A673 (cell line): ENCODE measurements around the gene HOXA6. TPM values are rescaled to one million over a fixed set of nuclear protein-coding genes. Genes with fewer than 3 reads are reported as not detected.

Experiments used
- BruUV-seq: library from RNA; stranded (reverse); fragments of 400-500 nt; replicated peaks from 2 replicates; lab custom pipeline; 2021; lab: Mats Ljungman, UMichigan
- CTCF ChIA-PET: fragments of 300-600 bp; sonication (Branson Sonifier 250); formaldehyde crosslinking; loops from one replicate; lab custom pipeline; 2022; ENCODE audit warnings: antibody characterized with exemption; lab: Charles Lee
- POLR2A ChIA-PET: fragments of 300-600 bp; sonication (Branson Sonifier 250); formaldehyde crosslinking; loops from one replicate; lab custom pipeline; 2022; ENCODE audit warnings: antibody characterized with exemption; ENCODE audit not compliant: low non-redundant PET; lab: Charles Lee
- DNase-seq: peaks from one replicate; pipeline ENCODE4 v3.0.0-alpha.2; 2015; ENCODE audit warnings: low spot score
- H3K27ac ChIP-seq: fragments of 200-600 bp; sonication (generic); 2 replicates; pipeline ENCODE4 v1.5.1; 2016; ENCODE audit warnings: mixed run types, low read depth, mild to moderate bottlenecking, mixed read lengths, antibody characterized with exemption, low read length; ENCODE audit not compliant: poor library complexity, severe bottlenecking
- H3K27me3 ChIP-seq: fragments of 200-600 bp; sonication (generic); replicated peaks from 2 replicates; pipeline ENCODE4 v1.6.1; 2017; ENCODE audit warnings: mixed run types, low read depth, mild to moderate bottlenecking, mixed read lengths, antibody characterized with exemption, low read length; ENCODE audit not compliant: insufficient read depth, poor library complexity
- H3K36me3 ChIP-seq: fragments of 200-600 bp; sonication (generic); 2 replicates; pipeline ENCODE4 v1.6.1; 2016; ENCODE audit warnings: mixed run types, mild to moderate bottlenecking, mixed read lengths, antibody characterized with exemption, low read length; ENCODE audit not compliant: insufficient read depth, poor library complexity, severe bottlenecking
- H3K4me1 ChIP-seq: fragments of 200-600 bp; sonication (generic); 2 replicates; pipeline ENCODE4 v1.6.1; 2017; ENCODE audit warnings: mixed run types, mild to moderate bottlenecking, mixed read lengths, antibody characterized with exemption, low read length; ENCODE audit not compliant: insufficient read depth, poor library complexity, severe bottlenecking
- H3K4me3 ChIP-seq: fragments of 200-600 bp; sonication (generic); 2 replicates; pipeline ENCODE4 v1.5.1; 2016; ENCODE audit warnings: low read depth, mixed run types, mild to moderate bottlenecking, mixed read lengths, low read length; ENCODE audit not compliant: poor library complexity, severe bottlenecking
- H3K9me3 ChIP-seq: fragments of 200-600 bp; sonication (generic); 2 replicates; pipeline ENCODE4 v1.6.1; 2016; ENCODE audit warnings: mixed run types, low read depth, mild to moderate bottlenecking, mixed read lengths, antibody characterized with exemption, low read length; ENCODE audit not compliant: poor library complexity, severe bottlenecking
- EZH2 ChIP-seq: fragments of 200-600 bp; sonication (generic); IDR thresholded peaks from 2 replicates; pipeline ENCODE4 v1.6.1; 2017; ENCODE audit warnings: borderline replicate concordance, low read depth, mild to moderate bottlenecking, mixed read lengths, antibody characterized with exemption, low read length; ENCODE audit not compliant: poor library complexity, severe bottlenecking
- intact Hi-C: fragments of 100-400 bp; cut with micrococcal nuclease; formaldehyde crosslinking; loops from one replicate; pipeline ENCODE4 v1.10.0; 2022; ENCODE audit not compliant: unreplicated experiment
- total RNA-seq: library from RNA; stranded (reverse); gene quantifications from 2 replicates; pipeline ENCODE4 v1.2.3, GENCODE V29; 2021
- TF ChIP-seq, protein P1 (sequence below): fragments of 300-800, 200-600 bp; sonication (generic); conservative IDR thresholded peaks from 2 replicates; pipeline ENCODE4 v1.5.1; 2017; ENCODE audit warnings: low read depth, mild to moderate bottlenecking, antibody characterized with exemption, low read length, moderate library complexity, mixed read lengths

The HOXA6 gene
- total RNA-seq, 1 experiment from 2014 or later = not detected

DNA sequence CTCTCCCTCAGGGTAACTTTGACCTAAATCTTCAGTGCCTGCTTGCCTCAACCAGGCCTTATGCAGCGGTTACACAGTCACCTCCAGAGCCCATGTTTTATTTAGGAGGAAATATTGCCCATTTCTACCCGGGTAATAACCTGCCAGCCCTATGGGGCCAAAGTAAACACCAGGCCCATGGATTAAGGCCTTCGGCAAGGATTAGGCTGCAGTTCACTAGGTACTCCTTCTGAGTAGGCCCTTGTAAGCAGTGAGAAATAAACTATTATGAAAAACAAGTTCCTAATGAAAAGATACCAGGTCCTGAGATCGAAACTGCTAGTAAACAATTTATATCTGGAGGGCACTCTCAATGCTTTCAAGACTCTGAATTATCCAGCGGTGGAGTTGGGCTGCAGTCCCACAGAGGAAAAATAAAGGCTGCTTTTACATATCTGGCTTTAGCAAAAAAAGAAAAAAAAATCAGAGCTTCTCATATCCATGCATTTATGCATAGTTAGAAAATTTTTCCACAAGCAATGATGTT is 30.3 kb upstream of the HOXA6 start:
- BruUV-seq = no TSS peak
- intact Hi-C loops = no loop called here
- ChIA-PET POLR2A (no interaction called here), CTCF (no interaction called here)
- Histone ChIP-seq H3K36me3 (no peaks in the 10 kb centered on the region), H3K27ac (no peak overlapping the region), H3K4me3 (no peak overlapping the region), H3K4me1 (peaks cover 7% of the 10 kb centered on the region), H3K27me3 (peaks cover 95% of the 10 kb centered on the region), H3K9me3 (no peaks in the 10 kb centered on the region)
- no peak for DNase-seq
- no peak for TF ChIP-seq EZH2
- TF ChIP-seq, protein P1, sequence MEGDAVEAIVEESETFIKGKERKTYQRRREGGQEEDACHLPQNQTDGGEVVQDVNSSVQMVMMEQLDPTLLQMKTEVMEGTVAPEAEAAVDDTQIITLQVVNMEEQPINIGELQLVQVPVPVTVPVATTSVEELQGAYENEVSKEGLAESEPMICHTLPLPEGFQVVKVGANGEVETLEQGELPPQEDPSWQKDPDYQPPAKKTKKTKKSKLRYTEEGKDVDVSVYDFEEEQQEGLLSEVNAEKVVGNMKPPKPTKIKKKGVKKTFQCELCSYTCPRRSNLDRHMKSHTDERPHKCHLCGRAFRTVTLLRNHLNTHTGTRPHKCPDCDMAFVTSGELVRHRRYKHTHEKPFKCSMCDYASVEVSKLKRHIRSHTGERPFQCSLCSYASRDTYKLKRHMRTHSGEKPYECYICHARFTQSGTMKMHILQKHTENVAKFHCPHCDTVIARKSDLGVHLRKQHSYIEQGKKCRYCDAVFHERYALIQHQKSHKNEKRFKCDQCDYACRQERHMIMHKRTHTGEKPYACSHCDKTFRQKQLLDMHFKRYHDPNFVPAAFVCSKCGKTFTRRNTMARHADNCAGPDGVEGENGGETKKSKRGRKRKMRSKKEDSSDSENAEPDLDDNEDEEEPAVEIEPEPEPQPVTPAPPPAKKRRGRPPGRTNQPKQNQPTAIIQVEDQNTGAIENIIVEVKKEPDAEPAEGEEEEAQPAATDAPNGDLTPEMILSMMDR = no peak

DNA sequence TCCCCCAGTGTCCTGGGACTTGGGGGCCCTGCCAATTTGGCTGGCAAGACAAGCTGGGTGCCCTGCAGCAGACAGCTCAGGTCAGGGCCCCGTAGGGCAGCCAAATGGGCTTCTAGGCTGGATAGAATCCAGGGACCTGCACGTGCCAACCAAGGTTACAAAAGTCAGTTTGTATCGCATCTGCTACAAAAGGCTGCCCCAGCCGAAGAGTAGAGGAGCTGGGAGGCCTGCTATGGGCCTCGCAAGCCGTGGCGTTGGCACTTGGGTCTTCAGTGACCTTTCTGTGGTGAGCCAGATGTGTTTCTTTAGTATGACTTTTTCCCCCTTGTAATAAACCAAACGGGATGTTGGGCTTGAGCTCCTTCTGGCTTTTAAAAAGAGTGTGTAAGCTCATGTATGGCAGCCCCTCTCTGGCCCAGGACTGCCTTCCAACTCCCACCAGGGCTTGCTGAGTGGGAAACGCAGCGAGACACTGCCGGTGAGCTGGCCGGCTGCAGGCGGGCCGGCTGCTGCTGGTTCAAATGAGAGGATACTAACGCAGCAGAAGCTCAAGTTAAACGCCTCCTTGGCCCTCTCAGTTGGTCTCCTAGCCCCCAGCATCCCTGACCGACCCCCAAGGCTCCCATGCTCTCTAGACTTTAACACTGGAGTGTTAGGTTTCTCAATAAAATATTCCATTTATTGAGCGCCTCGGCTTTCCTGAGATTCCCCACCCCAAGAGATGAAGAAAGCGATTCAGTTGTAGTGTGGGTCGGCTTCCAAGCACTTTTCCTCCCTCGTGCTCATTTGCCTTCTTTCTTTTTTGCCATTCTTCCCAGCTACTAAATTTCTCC is 29.6 kb upstream of the HOXA6 start:
- Histone ChIP-seq H3K27ac (no peak overlapping the region), H3K27me3 (peaks cover 95% of the 10 kb centered on the region), H3K36me3 (no peaks in the 10 kb centered on the region), H3K9me3 (no peaks in the 10 kb centered on the region), H3K4me1 (peaks cover 7% of the 10 kb centered on the region), H3K4me3 (no peak overlapping the region)
- no peak for DNase-seq
- POLR2A ChIA-PET = no interaction called here
- intact Hi-C loops = no loop called here
- CTCF ChIA-PET = no interaction called here
- no TSS peak for BruUV-seq
- TF ChIP-seq EZH2 = no peak
- TF ChIP-seq, protein P1 = no peak

DNA sequence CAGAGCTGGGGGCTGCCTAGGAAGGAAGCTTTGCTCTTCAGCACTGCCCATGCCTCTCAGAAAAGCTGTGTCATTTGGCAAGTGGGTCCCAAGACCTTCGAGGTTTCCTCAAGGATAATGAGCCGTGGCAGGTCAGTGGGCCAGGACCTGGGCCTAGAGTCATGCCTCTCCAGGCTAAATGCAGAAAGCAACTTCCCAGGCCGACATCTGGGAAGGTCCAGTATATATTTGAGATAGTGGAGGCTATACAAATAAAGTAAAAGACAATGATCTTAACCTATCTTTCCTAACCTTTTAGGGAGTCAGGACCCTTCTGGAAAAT is 28.9 kb upstream of the HOXA6 start:
- no peak for DNase-seq
- no TSS peak for BruUV-seq
- Histone ChIP-seq H3K4me3 (no peak overlapping the region), H3K4me1 (peaks cover 7% of the 10 kb centered on the region), H3K9me3 (no peaks in the 10 kb centered on the region), H3K27ac (no peak overlapping the region), H3K27me3 (peaks cover 95% of the 10 kb centered on the region), H3K36me3 (no peaks in the 10 kb centered on the region)
- TF ChIP-seq EZH2 = no peak
- TF ChIP-seq, protein P1 = no peak
- intact Hi-C loops = no loop called here
- ChIA-PET CTCF (interaction anchor here (0.6 kb wide), 1 partner anchor 11 kb away, joined by 3 read pairs; no protein-coding TSS in a partner anchor), POLR2A (no interaction called here)
